ENCODE measurements around the gene ATP8A1. TPM values are rescaled to one million over a fixed set of nuclear protein-coding genes. Genes with fewer than 3 reads are reported as not detected.
A peak's percentile ranks its signal among the peaks of the same experiment; 100 is the strongest.

ATP8A1 gene
- total and polyA plus RNA-seq, 4 donors, result 39.0 to 247 (median 83.1) TPM

DNA sequence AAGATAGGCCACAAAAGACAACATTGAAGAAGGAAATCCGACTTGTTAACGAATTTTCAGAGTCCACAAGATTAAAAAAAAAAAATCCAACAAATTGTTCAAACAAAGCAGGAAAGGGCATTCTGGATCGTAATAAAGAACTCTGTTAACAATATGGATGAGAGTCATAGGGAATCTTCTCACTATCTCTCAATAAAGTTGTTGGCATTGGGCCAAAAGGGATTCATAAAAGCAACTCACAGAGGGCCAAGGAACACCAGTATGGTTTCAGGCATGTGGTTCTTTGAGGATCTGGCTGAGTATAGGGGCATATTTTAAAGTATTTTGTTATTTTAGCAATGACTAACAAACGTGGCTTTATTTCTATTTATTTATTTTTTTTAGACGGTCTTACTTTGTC, 210.1 kb downstream of the ATP8A1 start:
- peaks cover 2% of the 10 kb centered on the region for H3K36me3 ChIP-seq (ENCODE audit: control insufficient read depth, insufficient read depth, low read length)
- H3K27me3 ChIP-seq (ENCODE audit: control insufficient read depth, insufficient read depth, low read length), result no peaks in the 10 kb centered on the region
- DNase-seq (ENCODE audit: low read depth in 4 of 6, low spot score in 6 of 6), result no peak
- no peaks in the 10 kb centered on the region for H3K4me1 ChIP-seq (ENCODE audit: control insufficient read depth, insufficient read depth, low read length)
- H3K9me3 ChIP-seq (ENCODE audit: control insufficient read depth, insufficient read depth, low read length), result no peaks in the 10 kb centered on the region
- WGBS (ENCODE audit: insufficient coverage), result 50% methylated on average over 2 of the region's 5 CpGs
- no peak overlapping the region for H3K4me3 ChIP-seq (ENCODE audit: low read depth, low read length)
- H3K27ac ChIP-seq (ENCODE audit: low read depth, low read length), result no peak overlapping the region

GRCh38 chr4:42445038-42445437, 211.9 kb downstream of the ATP8A1 start:
- H3K27ac ChIP-seq (ENCODE audit: low read depth, low read length), result no peak overlapping the region
- H3K9me3 ChIP-seq (ENCODE audit: control insufficient read depth, insufficient read depth, low read length), result no peaks in the 10 kb centered on the region
- H3K4me3 ChIP-seq (ENCODE audit: low read depth, low read length), result no peak overlapping the region
- H3K27me3 ChIP-seq (ENCODE audit: control insufficient read depth, insufficient read depth, low read length), result no peaks in the 10 kb centered on the region
- no peak for DNase-seq (ENCODE audit: low read depth in 4 of 6, low spot score in 6 of 6)
- H3K4me1 ChIP-seq (ENCODE audit: control insufficient read depth, insufficient read depth, low read length), result no peaks in the 10 kb centered on the region
- WGBS (ENCODE audit: insufficient coverage), result no CpG with 5 or more reads among the region's 5 CpGs
- H3K36me3 ChIP-seq (ENCODE audit: control insufficient read depth, insufficient read depth, low read length), result peaks cover 2% of the 10 kb centered on the region

DNA sequence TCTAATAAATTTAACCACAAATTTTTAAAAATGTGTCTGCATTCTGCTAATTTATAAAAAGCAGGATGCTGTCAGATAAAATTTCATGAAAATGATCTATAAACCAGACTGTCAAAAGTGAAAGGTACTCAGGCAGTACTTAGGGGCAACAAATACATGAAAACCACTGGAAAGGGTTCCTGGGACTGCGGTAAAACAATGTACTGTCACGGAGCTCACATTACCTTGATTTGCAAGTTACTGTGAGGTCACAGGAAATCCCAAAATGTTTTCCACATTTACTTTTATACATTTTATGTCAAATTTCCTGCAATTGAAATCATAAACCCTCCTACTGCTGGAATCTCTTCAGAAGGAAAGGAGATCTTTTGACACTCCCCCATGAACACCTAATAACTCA, 214.3 kb downstream of the ATP8A1 start:
- no peak overlapping the region for H3K27ac ChIP-seq (ENCODE audit: low read depth, low read length)
- H3K4me3 ChIP-seq (ENCODE audit: low read depth, low read length), result no peak overlapping the region
- H3K4me1 ChIP-seq (ENCODE audit: control insufficient read depth, insufficient read depth, low read length), result no peaks in the 10 kb centered on the region
- H3K9me3 ChIP-seq (ENCODE audit: control insufficient read depth, insufficient read depth, low read length), result no peaks in the 10 kb centered on the region
- H3K36me3 ChIP-seq (ENCODE audit: control insufficient read depth, insufficient read depth, low read length), result no peaks in the 10 kb centered on the region
- H3K27me3 ChIP-seq (ENCODE audit: control insufficient read depth, insufficient read depth, low read length), result no peaks in the 10 kb centered on the region
- DNase-seq (ENCODE audit: low read depth in 4 of 6, low spot score in 6 of 6), result no peak
- 89% methylated on average over 2 of the region's 2 CpGs for WGBS (ENCODE audit: insufficient coverage)

- Histone ChIP-seq H3K4me3 (ENCODE audit: low read depth, low read length) (no peak overlapping the region), H3K4me1 (ENCODE audit: control insufficient read depth, insufficient read depth, low read length) (no peaks in the 10 kb centered on the region), H3K9me3 (ENCODE audit: control insufficient read depth, insufficient read depth, low read length) (no peaks in the 10 kb centered on the region), H3K27ac (ENCODE audit: low read depth, low read length) (no peak overlapping the region), H3K36me3 (ENCODE audit: control insufficient read depth, insufficient read depth, low read length) (peaks cover 3% of the 10 kb centered on the region), H3K27me3 (ENCODE audit: control insufficient read depth, insufficient read depth, low read length) (no peaks in the 10 kb centered on the region)
- no peak for DNase-seq (ENCODE audit: low read depth in 4 of 6, low spot score in 6 of 6)
- WGBS (ENCODE audit: insufficient coverage), result 100% methylated on average over 4 of the region's 4 CpGs
These were observed 216.8 kb downstream of the ATP8A1 start for GRCh38 chr4:42440083-42440482.

GRCh38 chr4:42436928-42437565, 219.9 kb downstream of the ATP8A1 start:
- Histone ChIP-seq H3K36me3 (ENCODE audit: control insufficient read depth, insufficient read depth, low read length) (peaks cover 3% of the 10 kb centered on the region), H3K27me3 (ENCODE audit: control insufficient read depth, insufficient read depth, low read length) (no peaks in the 10 kb centered on the region), H3K9me3 (ENCODE audit: control insufficient read depth, insufficient read depth, low read length) (no peaks in the 10 kb centered on the region), H3K4me3 (ENCODE audit: low read depth, low read length) (no peak overlapping the region), H3K27ac (ENCODE audit: low read depth, low read length) (no peak overlapping the region), H3K4me1 (ENCODE audit: control insufficient read depth, insufficient read depth, low read length) (no peaks in the 10 kb centered on the region)
- 100% methylated on average over 1 of the region's 7 CpGs for WGBS (ENCODE audit: insufficient coverage)
- peak in 1 of 6 donors; percentile 74 for DNase-seq (ENCODE audit: low read depth in 4 of 6, low spot score in 6 of 6)

- no peaks in the 10 kb centered on the region for H3K27me3 ChIP-seq (ENCODE audit: control insufficient read depth, insufficient read depth, low read length)
- H3K4me1 ChIP-seq (ENCODE audit: control insufficient read depth, insufficient read depth, low read length), result no peaks in the 10 kb centered on the region
- 67% methylated on average over 1 of the region's 2 CpGs for WGBS (ENCODE audit: insufficient coverage)
- H3K9me3 ChIP-seq (ENCODE audit: control insufficient read depth, insufficient read depth, low read length), result no peaks in the 10 kb centered on the region
- no peaks in the 10 kb centered on the region for H3K36me3 ChIP-seq (ENCODE audit: control insufficient read depth, insufficient read depth, low read length)
- H3K27ac ChIP-seq (ENCODE audit: low read depth, low read length), result no peak overlapping the region
- H3K4me3 ChIP-seq (ENCODE audit: low read depth, low read length), result no peak overlapping the region
- peak in 1 of 6 donors; percentile 41 for DNase-seq (ENCODE audit: low read depth in 4 of 6, low spot score in 6 of 6)
These were observed 228.9 kb downstream of the ATP8A1 start for GRCh38 chr4:42428036-42428435.

GRCh38 chr4:42425146-42426065, 231.5 kb downstream of the ATP8A1 start:
- Histone ChIP-seq H3K36me3 (ENCODE audit: control insufficient read depth, insufficient read depth, low read length) (no peaks in the 10 kb centered on the region), H3K27ac (ENCODE audit: low read depth, low read length) (no peak overlapping the region), H3K4me3 (ENCODE audit: low read depth, low read length) (no peak overlapping the region), H3K4me1 (ENCODE audit: control insufficient read depth, insufficient read depth, low read length) (no peaks in the 10 kb centered on the region), H3K9me3 (ENCODE audit: control insufficient read depth, insufficient read depth, low read length) (no peaks in the 10 kb centered on the region), H3K27me3 (ENCODE audit: control insufficient read depth, insufficient read depth, low read length) (no peaks in the 10 kb centered on the region)
- no peak for DNase-seq (ENCODE audit: low read depth in 4 of 6, low spot score in 6 of 6)
- 77% methylated on average over 14 of the region's 19 CpGs for whole genome bisulfite sequencing (ENCODE audit: insufficient coverage)

DNA sequence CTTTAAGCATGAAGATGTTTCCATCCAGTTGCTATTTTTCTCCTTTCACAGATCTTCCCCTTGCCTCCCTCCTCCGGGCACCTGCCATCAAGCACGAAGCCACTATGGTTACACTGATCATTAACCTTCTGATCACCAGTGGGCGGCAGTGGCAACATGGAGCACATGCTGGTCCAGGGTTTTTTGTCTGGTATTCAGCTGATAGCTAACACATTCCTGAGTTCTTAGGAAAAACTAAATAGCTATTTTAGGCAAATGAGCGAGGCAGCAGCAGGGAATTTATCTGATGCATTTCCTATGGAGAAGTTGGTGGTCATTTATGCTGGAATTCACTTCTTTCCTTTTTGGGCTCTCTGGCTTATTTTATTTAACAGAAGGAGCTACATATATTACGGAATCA, 236.8 kb downstream of the ATP8A1 start:
- WGBS (ENCODE audit: insufficient coverage), result 60% methylated on average over 2 of the region's 5 CpGs
- Histone ChIP-seq H3K27me3 (ENCODE audit: control insufficient read depth, insufficient read depth, low read length) (no peaks in the 10 kb centered on the region), H3K4me3 (ENCODE audit: low read depth, low read length) (no peak overlapping the region), H3K9me3 (ENCODE audit: control insufficient read depth, insufficient read depth, low read length) (no peaks in the 10 kb centered on the region), H3K4me1 (ENCODE audit: control insufficient read depth, insufficient read depth, low read length) (no peaks in the 10 kb centered on the region), H3K27ac (ENCODE audit: low read depth, low read length) (no peak overlapping the region), H3K36me3 (ENCODE audit: control insufficient read depth, insufficient read depth, low read length) (no peaks in the 10 kb centered on the region)
- DNase-seq (ENCODE audit: low read depth in 4 of 6, low spot score in 6 of 6), result peak in 1 of 6 donors; percentile 50

GRCh38 chr4:42417550-42417949, 239.4 kb downstream of the ATP8A1 start:
- H3K4me3 ChIP-seq (ENCODE audit: low read depth, low read length), result no peak overlapping the region
- no peak overlapping the region for H3K27ac ChIP-seq (ENCODE audit: low read depth, low read length)
- WGBS (ENCODE audit: insufficient coverage), result 100% methylated on average over 1 of the region's 3 CpGs
- no peaks in the 10 kb centered on the region for H3K4me1 ChIP-seq (ENCODE audit: control insufficient read depth, insufficient read depth, low read length)
- no peaks in the 10 kb centered on the region for H3K36me3 ChIP-seq (ENCODE audit: control insufficient read depth, insufficient read depth, low read length)
- H3K27me3 ChIP-seq (ENCODE audit: control insufficient read depth, insufficient read depth, low read length), result no peaks in the 10 kb centered on the region
- H3K9me3 ChIP-seq (ENCODE audit: control insufficient read depth, insufficient read depth, low read length), result no peaks in the 10 kb centered on the region
- no peak for DNase-seq (ENCODE audit: low read depth in 4 of 6, low spot score in 6 of 6)

GRCh38 chr4:42416017-42416416, 240.9 kb downstream of the ATP8A1 start:
- H3K4me1 ChIP-seq (ENCODE audit: control insufficient read depth, insufficient read depth, low read length), result no peaks in the 10 kb centered on the region
- H3K9me3 ChIP-seq (ENCODE audit: control insufficient read depth, insufficient read depth, low read length), result no peaks in the 10 kb centered on the region
- H3K27me3 ChIP-seq (ENCODE audit: control insufficient read depth, insufficient read depth, low read length), result no peaks in the 10 kb centered on the region
- DNase-seq (ENCODE audit: low read depth in 4 of 6, low spot score in 6 of 6), result no peak
- H3K4me3 ChIP-seq (ENCODE audit: low read depth, low read length), result no peak overlapping the region
- no CpG with 5 or more reads among the region's 3 CpGs for WGBS (ENCODE audit: insufficient coverage)
- H3K27ac ChIP-seq (ENCODE audit: low read depth, low read length), result no peak overlapping the region
- no peaks in the 10 kb centered on the region for H3K36me3 ChIP-seq (ENCODE audit: control insufficient read depth, insufficient read depth, low read length)

Data from spinal cord (tissue), 10 donors.